ENCODE data around the gene POTEE. TPM values are rescaled to one million over a fixed set of nuclear protein-coding genes. Genes with fewer than 3 reads are reported as not detected.
"Not testable (repeated sequence)": the region's sequence is repeated elsewhere in the genome, so short reads cannot be mapped to it uniquely, and the experiment has no call there.

The POTEE gene
- polyA plus RNA-seq, 3 donors, result 0.01 to 0.18 (median 0.10) TPM

GRCh38 chr2:131217238-131217986 is 8.1 kb downstream of the POTEE start:
- H3K9ac ChIP-seq (ENCODE audit: insufficient read depth, low read length, poor library complexity, severe bottlenecking); DNase-seq; H3K36me3 Mint-ChIP-seq; H3K27me3 Mint-ChIP-seq (ENCODE audit: low read depth in 3 of 3); H3K79me2 ChIP-seq (ENCODE audit: insufficient read depth, low read length); intact Hi-C loops (cut with micrococcal nuclease); H3K27ac Mint-ChIP-seq; H3K27ac ChIP-seq (ENCODE audit: low read depth in 1 of 2, low read length in 2 of 2); H3K9me3 ChIP-seq (replicated peaks in 1 of 2; ENCODE audit: control insufficient read depth in 1 of 2, insufficient read depth in 1 of 2, low read length in 2 of 2); H4K20me1 ChIP-seq (ENCODE audit: insufficient read depth, low read length); H3K36me3 ChIP-seq (replicated peaks in 1 of 2; ENCODE audit: control insufficient read depth in 1 of 2, insufficient read depth in 2 of 2, low read length in 2 of 2); H3K4me3 ChIP-seq (replicated peaks in 1 of 3; ENCODE audit: low read depth in 2 of 3, low read length in 3 of 3); H3K4me2 ChIP-seq (replicated peaks; ENCODE audit: extremely low read depth, low read length, poor library complexity, severe bottlenecking); H3K4me3 Mint-ChIP-seq; H3K4me1 ChIP-seq (ENCODE audit: control insufficient read depth in 1 of 2, insufficient read depth in 2 of 2, low read length in 2 of 2); H2AFZ ChIP-seq (ENCODE audit: insufficient read depth, low read depth, low read length, poor library complexity, severe bottlenecking); H3K9me3 Mint-ChIP-seq; H3K4me1 Mint-ChIP-seq; H3K27me3 ChIP-seq (ENCODE audit: control insufficient read depth in 2 of 2, insufficient read depth in 2 of 2, low read length in 2 of 2): not testable (repeated sequence)
- WGBS (ENCODE audit: insufficient coverage), result no CpG with 5 or more reads among the region's 60 CpGs

- H3K4me1 Mint-ChIP-seq; H3K9ac ChIP-seq (ENCODE audit: insufficient read depth, low read length, poor library complexity, severe bottlenecking); H3K27me3 Mint-ChIP-seq (ENCODE audit: low read depth in 3 of 3); H3K79me2 ChIP-seq (ENCODE audit: insufficient read depth, low read length); H3K9me3 ChIP-seq (replicated peaks in 1 of 2; ENCODE audit: control insufficient read depth in 1 of 2, insufficient read depth in 1 of 2, low read length in 2 of 2); H3K27ac ChIP-seq (ENCODE audit: low read depth in 1 of 2, low read length in 2 of 2); H3K27ac Mint-ChIP-seq; H3K36me3 ChIP-seq (replicated peaks in 1 of 2; ENCODE audit: control insufficient read depth in 1 of 2, insufficient read depth in 2 of 2, low read length in 2 of 2); H3K4me1 ChIP-seq (ENCODE audit: control insufficient read depth in 1 of 2, insufficient read depth in 2 of 2, low read length in 2 of 2); H4K20me1 ChIP-seq (ENCODE audit: insufficient read depth, low read length); H3K9me3 Mint-ChIP-seq; H3K4me3 ChIP-seq (replicated peaks in 1 of 3; ENCODE audit: low read depth in 2 of 3, low read length in 3 of 3); H3K36me3 Mint-ChIP-seq; H2AFZ ChIP-seq (ENCODE audit: insufficient read depth, low read depth, low read length, poor library complexity, severe bottlenecking); H3K27me3 ChIP-seq (ENCODE audit: control insufficient read depth in 2 of 2, insufficient read depth in 2 of 2, low read length in 2 of 2); DNase-seq; H3K4me2 ChIP-seq (replicated peaks; ENCODE audit: extremely low read depth, low read length, poor library complexity, severe bottlenecking); intact Hi-C loops (cut with micrococcal nuclease); H3K4me3 Mint-ChIP-seq: not testable (repeated sequence)
- 52% methylated on average over 4 of the region's 10 CpGs for WGBS (ENCODE audit: insufficient coverage)
Observed at GRCh38 chr2:131235543-131236449, 26.5 kb downstream of the POTEE start.

Small RNA genes within 50 kb of the gene (small RNA-seq; reads per million reads assigned to genes)
- gene AC009477.1 (ENCODE audit: insufficient read length, low read depth) (not detected), gene RNU6-127P (ENCODE audit: insufficient read length, low read depth) (not detected)

Other genes with a start within 250 kb of the POTEE start
- gene FAM168B, start 116.1 kb upstream of the POTEE start, polyA plus RNA-seq, result 10 to 100 TPM; 20.5 to 33.2 (median 22.6) TPM
- 100 to 1,000 TPM in 2 of 3 donors, 10 to 100 TPM in 1; 53.9 to 172 (median 146) TPM for gene PLEKHB2, start 104.2 kb upstream of the POTEE start, polyA plus RNA-seq
- gene RAB6D, start 154.6 kb downstream of the POTEE start, polyA plus RNA-seq, result not detected

Measured in CD14-positive monocyte (primary cell).